Esophagus squamous epithelium (tissue), 4 donors: ENCODE measurements around the gene MVB12B.
"Not testable (repeated sequence)": the region's sequence is repeated elsewhere in the genome, so short reads cannot be mapped to it uniquely, and the experiment has no call there.

Experiments used
- CTCF ChIP-seq, 6 experiments: fragments of 450-650 bp in 4 of 6; fragments of 200-600 bp in 2 of 6; sonication (generic) in 2 of 6; IDR thresholded peaks; one replicate each; pipeline ENCODE4 v1.5.1; 2016 to 2019; ENCODE audit warnings: antibody characterized with exemption in 6 of 6, mild to moderate bottlenecking in 4 of 6, moderate library complexity in 4 of 6
- POLR2A ChIP-seq, 4 donors: fragments of 450-650 bp; IDR thresholded peaks; one replicate each; pipeline ENCODE4 v1.6.1; 2017; ENCODE audit warnings: antibody characterized with exemption in 4 of 4, mild to moderate bottlenecking in 4 of 4, moderate library complexity in 3 of 4

GRCh38 chr9:126477432-126477831, 150.8 kb downstream of the MVB12B start:
- TF ChIP-seq CTCF, POLR2A (IDR thresholded peaks at IDR 0.05): not testable (repeated sequence)
